Measurements from ENCODE around the gene CERS6.
"Not testable (repeated sequence)": the region's sequence is repeated elsewhere in the genome, so short reads cannot be mapped to it uniquely, and the experiment has no call there.

CERS6 gene

GRCh38 chr2:168765401-168765800, 309.3 kb downstream of the CERS6 start:
- H3K4me3 Mint-ChIP-seq: no peak overlapping the region
- H3K9me3 Mint-ChIP-seq: no peaks in the 10 kb centered on the region
- no peak for DNase-seq
- H3K27ac Mint-ChIP-seq: no peak overlapping the region
- no peak for ATAC-seq
- H3K4me1 Mint-ChIP-seq: no peaks in the 10 kb centered on the region
- no peaks in the 10 kb centered on the region for H3K27me3 Mint-ChIP-seq

DNA sequence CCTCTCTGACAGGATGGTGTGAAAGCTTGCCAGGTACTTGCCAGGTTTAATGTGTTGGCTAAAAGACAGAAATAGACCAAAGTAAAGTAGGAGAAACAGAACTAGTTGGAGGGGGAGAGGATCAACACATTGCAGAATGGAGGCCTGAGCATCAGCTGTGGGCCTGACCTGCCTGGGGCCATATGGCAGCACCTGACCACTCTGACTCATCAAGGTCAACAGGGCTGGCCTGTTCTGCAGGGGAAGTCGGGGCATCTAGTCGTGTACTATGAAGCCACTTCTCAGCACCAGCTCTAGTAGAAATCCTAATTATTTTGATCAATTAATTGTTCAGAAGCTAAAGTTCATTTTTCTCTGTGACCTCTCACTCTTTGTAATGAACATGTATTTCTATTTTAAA, 310.5 kb downstream of the CERS6 start:
- ATAC-seq (no peak), DNase-seq (no peak)
- Mint-ChIP-seq H3K4me3 (no peak overlapping the region), H3K4me1 (no peaks in the 10 kb centered on the region), H3K9me3 (no peaks in the 10 kb centered on the region), H3K27ac (no peak overlapping the region), H3K27me3 (no peaks in the 10 kb centered on the region)

DNA sequence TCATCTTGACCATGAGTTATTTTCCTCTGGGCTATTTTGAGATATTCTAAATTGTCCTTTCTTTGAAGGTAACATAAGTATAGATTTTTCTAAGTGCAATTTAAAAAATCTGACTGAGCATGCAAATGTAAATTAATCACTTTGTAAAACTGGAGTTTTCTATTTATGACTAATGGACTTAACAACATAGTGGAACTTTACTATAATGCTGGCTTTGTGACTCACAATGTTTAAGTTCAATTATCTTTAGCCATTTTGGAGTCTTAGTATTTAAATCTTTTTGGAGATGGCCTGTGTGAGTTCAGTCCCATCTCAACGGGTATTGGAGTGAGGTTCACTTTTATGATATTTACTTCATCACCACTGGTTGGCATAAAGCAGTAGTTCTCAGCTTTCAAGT, 311.2 kb downstream of the CERS6 start:
- no peak overlapping the region for H3K4me3 Mint-ChIP-seq
- ATAC-seq: no peak
- no peaks in the 10 kb centered on the region for H3K9me3 Mint-ChIP-seq
- no peak for DNase-seq
- no peaks in the 10 kb centered on the region for H3K27me3 Mint-ChIP-seq
- H3K4me1 Mint-ChIP-seq: no peaks in the 10 kb centered on the region
- no peak overlapping the region for H3K27ac Mint-ChIP-seq

- not testable (repeated sequence) for H3K4me3 Mint-ChIP-seq, DNase-seq, ATAC-seq, H3K9me3 Mint-ChIP-seq, H3K27ac Mint-ChIP-seq, H3K27me3 Mint-ChIP-seq, H3K4me1 Mint-ChIP-seq
These were observed 312.3 kb downstream of the CERS6 start for GRCh38 chr2:168768357-168768756.

DNA sequence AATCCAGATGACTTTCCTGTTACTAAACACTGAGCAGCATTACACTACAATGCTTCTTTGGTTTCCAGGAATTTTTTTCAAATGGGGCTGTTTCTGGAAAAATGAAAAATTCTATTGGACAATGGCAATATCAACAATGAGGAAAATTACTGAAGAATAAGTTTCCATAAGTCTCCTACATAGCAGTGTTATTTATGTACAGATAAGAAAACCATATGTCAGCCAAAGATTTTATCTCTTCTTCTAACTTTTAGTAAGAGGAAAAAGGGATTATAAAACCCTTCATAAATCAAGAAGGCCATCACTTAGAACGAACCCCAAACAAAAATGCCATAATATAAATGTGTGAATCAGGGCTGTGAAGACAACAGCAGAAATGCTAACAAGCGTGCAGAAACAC, 314.7 kb downstream of the CERS6 start:
- peaks cover 0 to 5% of the 10 kb centered on the region in 2 donors for H3K9me3 Mint-ChIP-seq
- no peak overlapping the region for H3K27ac Mint-ChIP-seq
- DNase-seq: no peak
- no peak overlapping the region for H3K4me3 Mint-ChIP-seq
- no peaks in the 10 kb centered on the region for H3K27me3 Mint-ChIP-seq
- no peak for ATAC-seq
- H3K4me1 Mint-ChIP-seq: no peaks in the 10 kb centered on the region

- Mint-ChIP-seq H3K27me3 (no peaks in the 10 kb centered on the region), H3K27ac (no peak overlapping the region), H3K4me3 (no peak overlapping the region), H3K9me3 (peaks cover 0 to 5% of the 10 kb centered on the region in 2 donors), H3K4me1 (no peaks in the 10 kb centered on the region)
- DNase-seq: no peak
- ATAC-seq: no peak
These were observed 316.6 kb downstream of the CERS6 start for GRCh38 chr2:168772704-168773103.

DNA sequence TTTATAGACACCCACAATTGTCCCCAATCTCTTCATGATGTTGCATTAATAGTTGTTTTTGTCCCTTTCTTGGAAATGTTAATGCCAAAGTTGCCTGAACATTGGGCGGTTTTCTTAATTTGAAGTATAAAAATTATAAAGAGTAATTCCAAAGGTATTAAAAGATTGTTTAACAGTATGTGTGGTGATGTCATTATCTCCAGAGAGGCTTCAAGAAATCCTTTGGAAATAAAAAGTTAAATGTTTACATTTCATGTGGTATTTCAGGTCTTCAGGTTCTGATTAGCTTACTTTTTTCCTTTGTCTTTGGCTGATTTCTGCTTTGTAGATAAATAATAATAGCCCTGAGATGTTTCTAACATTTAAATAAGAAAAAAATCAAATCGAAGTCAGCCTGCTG, 317.1 kb downstream of the CERS6 start:
- no peaks in the 10 kb centered on the region for H3K27me3 Mint-ChIP-seq
- no peak overlapping the region for H3K27ac Mint-ChIP-seq
- ATAC-seq (no peak), DNase-seq (no peak)
- H3K4me3 Mint-ChIP-seq: no peak overlapping the region
- no peaks in the 10 kb centered on the region for H3K4me1 Mint-ChIP-seq
- peaks cover 0 to 5% of the 10 kb centered on the region in 2 donors for H3K9me3 Mint-ChIP-seq

GRCh38 chr2:168773719-168774521, 317.8 kb downstream of the CERS6 start:
- no peak overlapping the region for H3K4me3 Mint-ChIP-seq
- H3K9me3 Mint-ChIP-seq: peaks cover 0 to 5% of the 10 kb centered on the region in 2 donors
- DNase-seq (peak; percentile 15 to 41), ATAC-seq (peak; percentile 69)
- no peaks in the 10 kb centered on the region for H3K27me3 Mint-ChIP-seq
- H3K27ac Mint-ChIP-seq: no peak overlapping the region
- H3K4me1 Mint-ChIP-seq: no peaks in the 10 kb centered on the region

GRCh38 chr2:168775837-168776236, 319.8 kb downstream of the CERS6 start:
- Mint-ChIP-seq H3K27ac (no peak overlapping the region), H3K4me1 (no peaks in the 10 kb centered on the region), H3K4me3 (no peak overlapping the region), H3K27me3 (no peaks in the 10 kb centered on the region), H3K9me3 (peaks cover 0 to 5% of the 10 kb centered on the region in 2 donors)
- DNase-seq (no peak), ATAC-seq (no peak)

DNA sequence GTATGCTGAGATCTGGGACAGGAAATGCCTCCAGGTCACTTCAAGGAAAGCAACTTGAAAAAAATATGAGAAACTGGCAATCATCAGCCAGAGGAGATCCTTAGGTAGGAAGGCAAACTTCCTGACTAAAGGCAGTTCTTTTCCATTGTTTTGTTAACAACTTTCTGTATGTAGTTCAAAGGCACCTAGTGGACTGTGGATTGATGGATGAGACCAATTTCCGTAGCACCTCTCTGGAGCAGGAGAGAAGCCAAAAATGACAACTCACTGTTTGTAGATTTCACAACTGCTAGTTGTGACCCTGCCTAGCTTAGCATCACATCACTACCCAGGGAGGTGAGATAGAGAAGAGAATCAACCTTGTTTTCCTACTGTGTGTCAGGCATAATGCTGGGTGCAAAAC, 324.6 kb downstream of the CERS6 start:
- H3K27me3 Mint-ChIP-seq: no peaks in the 10 kb centered on the region
- H3K27ac Mint-ChIP-seq: no peak overlapping the region
- ATAC-seq (no peak), DNase-seq (no peak)
- H3K4me1 Mint-ChIP-seq: no peaks in the 10 kb centered on the region
- H3K4me3 Mint-ChIP-seq: no peak overlapping the region
- peaks cover 0 to under 1% of the 10 kb centered on the region in 2 donors for H3K9me3 Mint-ChIP-seq

DNA sequence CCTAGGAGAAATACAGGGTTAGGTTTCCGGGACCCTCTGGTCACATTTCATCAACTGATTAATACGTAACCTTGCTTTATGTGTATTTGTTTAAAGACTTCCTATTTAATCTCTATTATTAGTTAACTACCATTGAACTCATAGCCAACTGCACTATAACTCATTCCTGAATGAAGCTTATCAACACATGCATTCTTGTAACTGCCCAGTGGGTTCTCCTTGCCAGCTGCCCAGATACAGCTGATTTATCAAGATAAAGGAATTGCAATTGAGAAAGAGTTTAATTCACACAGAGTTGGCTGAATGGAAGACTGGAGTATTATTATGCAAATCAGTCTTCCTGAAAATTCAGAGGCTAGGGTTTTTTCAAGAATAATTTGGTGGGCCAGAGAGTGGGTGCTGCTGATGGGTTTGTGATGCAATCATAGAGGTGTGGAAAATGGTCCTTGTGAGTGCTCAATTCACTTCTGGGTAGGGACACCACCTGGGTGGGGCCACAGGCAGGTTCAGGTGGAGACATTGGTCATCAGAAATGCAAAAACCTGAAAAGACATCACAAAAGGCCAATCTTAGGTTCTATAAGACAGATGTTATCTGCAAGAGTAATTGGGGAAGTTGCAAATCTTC, 325.2 kb downstream of the CERS6 start:
- DNase-seq (no peak), ATAC-seq (no peak)
- Mint-ChIP-seq H3K9me3 (no peaks in the 10 kb centered on the region), H3K4me3 (no peak overlapping the region), H3K27ac (no peak overlapping the region), H3K4me1 (no peaks in the 10 kb centered on the region), H3K27me3 (no peaks in the 10 kb centered on the region)

DNA sequence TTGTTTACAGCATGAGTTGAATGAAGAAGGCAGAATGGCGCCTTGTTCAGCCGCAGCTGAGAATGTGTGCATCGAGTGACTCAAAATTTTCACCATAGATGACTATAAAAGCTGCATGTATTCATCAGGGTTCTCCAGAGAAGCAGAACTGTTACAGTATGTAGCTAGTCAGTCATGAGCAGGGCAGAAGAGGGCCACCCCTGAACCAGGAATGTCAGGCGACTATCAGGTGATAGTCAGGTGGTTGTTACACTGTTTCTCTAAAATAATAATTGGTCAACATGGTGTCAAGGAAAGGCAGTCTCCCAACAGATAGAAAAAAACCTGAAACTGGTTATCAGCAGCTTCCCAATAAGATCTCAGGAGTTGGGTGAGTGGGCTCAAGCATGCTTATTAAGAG, 326.2 kb downstream of the CERS6 start:
- H3K4me1 Mint-ChIP-seq: no peaks in the 10 kb centered on the region
- no peaks in the 10 kb centered on the region for H3K27me3 Mint-ChIP-seq
- H3K27ac Mint-ChIP-seq: no peak overlapping the region
- H3K9me3 Mint-ChIP-seq: no peaks in the 10 kb centered on the region
- H3K4me3 Mint-ChIP-seq: no peak overlapping the region
- ATAC-seq (no peak), DNase-seq (no peak)

- Mint-ChIP-seq H3K9me3 (no peaks in the 10 kb centered on the region), H3K27me3 (no peaks in the 10 kb centered on the region), H3K27ac (no peak overlapping the region), H3K4me3 (no peak overlapping the region), H3K4me1 (no peaks in the 10 kb centered on the region)
- DNase-seq (no peak), ATAC-seq (no peak)
These were observed 328.9 kb downstream of the CERS6 start for GRCh38 chr2:168784993-168785392.

DNA sequence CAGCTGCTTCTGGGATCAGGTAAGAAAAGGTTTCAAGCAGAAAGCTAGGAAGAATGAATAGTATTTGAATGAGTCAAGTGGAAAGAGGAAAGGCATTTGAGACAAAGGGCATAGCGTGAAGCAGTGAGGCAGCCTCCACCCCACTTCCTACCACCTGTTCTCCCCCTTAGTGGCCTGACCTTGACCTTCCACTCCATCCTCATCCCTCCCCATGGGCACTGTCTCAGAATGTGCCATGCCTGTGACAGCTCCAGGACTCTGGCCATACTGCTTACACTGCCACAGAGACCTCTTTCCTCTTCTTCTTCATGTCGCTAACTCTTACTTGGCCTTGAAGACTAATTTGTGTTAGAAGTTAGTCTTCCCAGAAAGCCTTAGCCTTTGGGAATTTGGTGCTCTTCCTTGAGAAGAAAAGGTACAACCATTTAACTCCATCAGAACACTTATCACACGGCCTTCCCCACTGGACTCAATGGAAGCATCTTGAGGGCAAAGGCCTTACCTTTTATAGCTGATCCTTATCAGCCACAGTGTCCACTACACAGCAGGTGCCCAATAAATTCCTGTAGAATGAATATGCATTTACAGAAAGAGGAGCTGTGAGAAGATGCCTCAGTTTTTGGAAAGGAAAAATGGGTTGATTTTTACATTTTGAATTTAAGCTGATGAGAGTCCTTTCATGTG, 331.2 kb downstream of the CERS6 start:
- H3K4me1 Mint-ChIP-seq: no peaks in the 10 kb centered on the region
- no peak overlapping the region for H3K4me3 Mint-ChIP-seq
- ATAC-seq (no peak), DNase-seq (no peak)
- no peak overlapping the region for H3K27ac Mint-ChIP-seq
- no peaks in the 10 kb centered on the region for H3K27me3 Mint-ChIP-seq
- H3K9me3 Mint-ChIP-seq: peaks cover 0 to 5% of the 10 kb centered on the region in 2 donors

- H3K9me3 Mint-ChIP-seq: peaks cover 0 to 5% of the 10 kb centered on the region in 2 donors
- DNase-seq (no peak), ATAC-seq (no peak)
- no peaks in the 10 kb centered on the region for H3K27me3 Mint-ChIP-seq
- no peak overlapping the region for H3K4me3 Mint-ChIP-seq
- H3K27ac Mint-ChIP-seq: peak overlapping the region in 1 of 2 donors; percentile 79
- no peaks in the 10 kb centered on the region for H3K4me1 Mint-ChIP-seq
These were observed 331.8 kb downstream of the CERS6 start for GRCh38 chr2:168787782-168788376.

GRCh38 chr2:168789776-168790175, 333.7 kb downstream of the CERS6 start:
- H3K4me3 Mint-ChIP-seq: no peak overlapping the region
- peaks cover 0 to 5% of the 10 kb centered on the region in 2 donors for H3K9me3 Mint-ChIP-seq
- no peak overlapping the region for H3K27ac Mint-ChIP-seq
- H3K4me1 Mint-ChIP-seq: no peaks in the 10 kb centered on the region
- no peaks in the 10 kb centered on the region for H3K27me3 Mint-ChIP-seq
- no peak for DNase-seq
- no peak for ATAC-seq
